ENCODE results near the gene PLPP7.

- TF ChIP-seq CTCF (conservative IDR thresholded peaks at IDR 0.05) (no peak), ZFX (IDR thresholded peaks at IDR 0.05) (no peak)
Measured at GRCh38 chr9:131290036-131290766, 678 bp downstream of the PLPP7 start.

All from C4-2B (cell line).